ENCODE data around the gene PKNOX2.

- TF ChIP-seq, protein P1, sequence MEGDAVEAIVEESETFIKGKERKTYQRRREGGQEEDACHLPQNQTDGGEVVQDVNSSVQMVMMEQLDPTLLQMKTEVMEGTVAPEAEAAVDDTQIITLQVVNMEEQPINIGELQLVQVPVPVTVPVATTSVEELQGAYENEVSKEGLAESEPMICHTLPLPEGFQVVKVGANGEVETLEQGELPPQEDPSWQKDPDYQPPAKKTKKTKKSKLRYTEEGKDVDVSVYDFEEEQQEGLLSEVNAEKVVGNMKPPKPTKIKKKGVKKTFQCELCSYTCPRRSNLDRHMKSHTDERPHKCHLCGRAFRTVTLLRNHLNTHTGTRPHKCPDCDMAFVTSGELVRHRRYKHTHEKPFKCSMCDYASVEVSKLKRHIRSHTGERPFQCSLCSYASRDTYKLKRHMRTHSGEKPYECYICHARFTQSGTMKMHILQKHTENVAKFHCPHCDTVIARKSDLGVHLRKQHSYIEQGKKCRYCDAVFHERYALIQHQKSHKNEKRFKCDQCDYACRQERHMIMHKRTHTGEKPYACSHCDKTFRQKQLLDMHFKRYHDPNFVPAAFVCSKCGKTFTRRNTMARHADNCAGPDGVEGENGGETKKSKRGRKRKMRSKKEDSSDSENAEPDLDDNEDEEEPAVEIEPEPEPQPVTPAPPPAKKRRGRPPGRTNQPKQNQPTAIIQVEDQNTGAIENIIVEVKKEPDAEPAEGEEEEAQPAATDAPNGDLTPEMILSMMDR (IDR thresholded peaks at IDR 0.05; ENCODE audit: low read depth, low read length) = no peak
- no peak for TF ChIP-seq EZH2phosphoT487 (IDR thresholded peaks at IDR 0.05; ENCODE audit: low read depth)
Measured at GRCh38 chr11:125330462-125331325, 166.1 kb downstream of the PKNOX2 start.
